22Rv1 (cell line): ENCODE measurements around the gene SETBP1.

Source experiments
- H3K27ac ChIP-seq: fragments of 450-650 bp; 2 replicates; pipeline ENCODE4 v1.5.1; 2017
- ZFX ChIP-seq: fragments of 450-650 bp; IDR thresholded peaks from 2 replicates; pipeline ENCODE4 v1.6.1; 2017; ENCODE audit warnings: antibody characterized with exemption, borderline replicate concordance
- TF ChIP-seq, protein P1 (sequence below): fragments of 450-650 bp; IDR thresholded peaks from 2 replicates; pipeline ENCODE4 v1.5.1; 2017; ENCODE audit warnings: mild to moderate bottlenecking

The SETBP1 gene

DNA sequence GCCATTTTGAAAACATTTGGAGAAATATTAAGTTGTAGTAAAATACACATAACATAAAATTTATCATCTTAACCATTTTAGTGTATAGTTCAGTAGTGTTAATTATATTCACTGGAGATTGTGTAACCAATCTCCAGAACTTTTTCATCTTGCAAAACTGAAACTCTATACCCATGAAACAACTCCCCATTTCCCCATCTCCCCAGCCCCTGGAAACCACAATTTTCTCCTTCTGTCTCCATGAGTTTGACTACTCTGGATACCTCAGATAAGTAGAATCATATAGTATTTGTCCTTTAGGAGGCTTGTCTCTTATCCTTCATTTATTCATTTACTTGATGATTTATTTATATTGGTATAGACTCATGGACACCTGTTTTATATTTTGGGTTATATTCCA, 392.9 kb downstream of the SETBP1 start:
- H3K27ac ChIP-seq, result no peak overlapping the region
- no peak for TF ChIP-seq ZFX
- TF ChIP-seq, protein P1, sequence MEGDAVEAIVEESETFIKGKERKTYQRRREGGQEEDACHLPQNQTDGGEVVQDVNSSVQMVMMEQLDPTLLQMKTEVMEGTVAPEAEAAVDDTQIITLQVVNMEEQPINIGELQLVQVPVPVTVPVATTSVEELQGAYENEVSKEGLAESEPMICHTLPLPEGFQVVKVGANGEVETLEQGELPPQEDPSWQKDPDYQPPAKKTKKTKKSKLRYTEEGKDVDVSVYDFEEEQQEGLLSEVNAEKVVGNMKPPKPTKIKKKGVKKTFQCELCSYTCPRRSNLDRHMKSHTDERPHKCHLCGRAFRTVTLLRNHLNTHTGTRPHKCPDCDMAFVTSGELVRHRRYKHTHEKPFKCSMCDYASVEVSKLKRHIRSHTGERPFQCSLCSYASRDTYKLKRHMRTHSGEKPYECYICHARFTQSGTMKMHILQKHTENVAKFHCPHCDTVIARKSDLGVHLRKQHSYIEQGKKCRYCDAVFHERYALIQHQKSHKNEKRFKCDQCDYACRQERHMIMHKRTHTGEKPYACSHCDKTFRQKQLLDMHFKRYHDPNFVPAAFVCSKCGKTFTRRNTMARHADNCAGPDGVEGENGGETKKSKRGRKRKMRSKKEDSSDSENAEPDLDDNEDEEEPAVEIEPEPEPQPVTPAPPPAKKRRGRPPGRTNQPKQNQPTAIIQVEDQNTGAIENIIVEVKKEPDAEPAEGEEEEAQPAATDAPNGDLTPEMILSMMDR, result no peak

DNA sequence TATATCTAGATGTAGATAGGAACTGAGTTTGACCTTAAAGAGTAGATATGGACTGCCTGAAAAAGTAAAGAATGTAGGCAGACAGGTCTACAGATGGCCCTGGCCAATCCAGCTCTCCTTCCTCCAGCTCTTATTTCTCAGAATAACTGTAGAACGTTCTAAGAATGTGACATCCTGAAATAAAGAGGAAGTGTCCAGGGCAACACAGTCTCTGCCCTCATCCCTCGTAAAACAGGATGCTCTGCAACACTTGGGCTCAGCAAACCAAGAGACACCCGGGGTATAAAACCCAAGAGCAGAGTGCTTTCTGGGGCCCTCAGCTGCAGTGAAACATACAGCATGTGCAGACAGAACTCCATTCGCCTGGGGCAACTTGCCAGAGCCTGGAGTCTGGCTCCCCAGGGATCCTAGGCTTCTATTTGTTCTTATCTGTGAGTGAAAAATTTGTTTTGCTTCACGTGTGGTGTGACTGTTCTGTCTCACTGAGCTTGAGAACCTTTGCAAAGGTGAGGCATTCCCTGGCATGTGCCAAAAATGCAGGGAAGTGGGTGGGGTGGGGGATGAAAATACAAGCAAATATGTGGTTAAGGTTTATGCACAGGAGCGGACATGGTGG, 401.0 kb downstream of the SETBP1 start:
- TF ChIP-seq ZFX, result no peak
- TF ChIP-seq, protein P1, result no peak
- H3K27ac ChIP-seq, result no peak overlapping the region

DNA sequence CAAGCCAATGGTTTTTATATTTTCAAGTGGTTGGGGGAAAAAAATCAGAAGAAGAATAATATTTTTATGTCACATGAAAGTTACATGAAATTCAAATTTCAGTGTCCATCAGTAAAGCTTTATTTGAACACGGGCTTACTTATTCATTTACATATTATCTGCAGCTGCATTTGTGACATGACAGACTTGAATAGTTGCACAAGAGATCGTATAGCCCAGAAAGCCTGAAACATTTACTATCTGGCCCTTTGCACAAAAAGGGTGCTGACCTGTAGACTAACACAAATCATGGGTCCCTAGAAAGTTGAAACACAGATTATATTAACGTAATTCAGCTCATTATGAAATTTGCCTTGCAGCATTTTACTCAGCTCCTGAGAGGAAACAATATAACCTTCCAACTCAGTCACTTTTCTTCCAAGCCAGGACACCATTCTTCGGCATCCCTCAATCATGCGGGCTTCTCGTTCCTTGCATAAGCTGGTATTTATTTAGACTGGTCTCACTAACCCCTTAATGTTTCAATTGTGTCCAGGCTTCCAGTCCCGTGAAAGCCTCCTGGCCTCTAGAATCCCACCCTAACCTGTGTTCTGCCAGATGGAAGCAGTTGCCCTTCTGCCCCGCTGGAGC, 402.7 kb downstream of the SETBP1 start:
- TF ChIP-seq ZFX, result no peak
- TF ChIP-seq, protein P1, result no peak
- no peak overlapping the region for H3K27ac ChIP-seq

DNA sequence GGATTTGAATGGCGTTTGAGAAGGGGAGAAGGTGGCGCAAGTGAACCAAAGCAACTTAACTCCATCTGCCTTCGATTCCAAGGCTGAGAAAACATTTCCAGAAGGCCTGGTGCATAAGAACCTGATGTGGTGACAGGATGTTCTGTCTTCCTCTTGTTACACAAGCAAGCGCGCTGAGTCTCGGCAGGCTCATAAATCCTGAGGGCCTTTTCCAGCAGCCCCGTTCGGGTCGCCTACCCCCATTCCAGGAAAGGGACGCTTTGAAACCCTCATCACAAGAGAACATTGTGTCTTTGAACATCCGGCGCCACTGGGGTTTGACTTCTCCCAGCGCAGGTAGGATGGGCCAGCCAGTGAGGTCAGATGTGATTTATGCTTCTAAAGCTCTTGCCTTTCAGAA, 403.5 kb downstream of the SETBP1 start:
- no peak for TF ChIP-seq ZFX
- TF ChIP-seq, protein P1, result no peak
- no peak overlapping the region for H3K27ac ChIP-seq

DNA sequence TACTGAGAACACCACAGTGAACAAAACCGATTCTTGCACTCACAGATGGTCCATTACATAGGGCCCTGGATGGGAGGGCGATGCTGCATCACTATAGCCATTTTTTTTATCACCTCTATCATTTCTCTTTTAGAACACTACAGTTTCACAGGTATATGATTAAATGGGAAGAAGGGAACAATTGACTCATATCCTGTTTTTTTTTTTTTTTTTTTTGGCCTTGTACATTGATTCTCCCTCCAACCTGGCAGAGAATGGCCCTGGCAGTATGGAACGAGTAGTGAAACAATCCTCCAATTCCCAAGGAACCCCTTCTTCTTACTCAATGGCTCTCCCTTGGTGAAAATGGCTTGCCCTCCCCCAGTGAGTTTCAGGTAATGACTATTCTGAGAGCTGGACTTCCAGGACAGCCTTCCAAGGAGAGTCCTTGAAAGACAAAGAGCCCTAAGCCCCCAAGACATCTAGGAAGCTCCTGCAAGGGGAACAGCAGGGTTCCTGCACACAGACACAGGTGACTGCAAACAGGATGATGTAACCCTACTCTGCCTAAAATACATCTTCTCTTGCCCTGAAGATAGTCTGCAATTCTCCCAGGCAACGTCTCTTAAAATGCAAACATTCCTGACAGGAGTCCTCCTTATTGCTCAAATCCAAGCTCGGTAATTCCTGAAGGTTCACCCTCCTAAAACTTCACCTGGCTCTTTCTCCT, 405.4 kb downstream of the SETBP1 start:
- H3K27ac ChIP-seq, result no peak overlapping the region
- no peak for TF ChIP-seq ZFX
- TF ChIP-seq, protein P1, result no peak

DNA sequence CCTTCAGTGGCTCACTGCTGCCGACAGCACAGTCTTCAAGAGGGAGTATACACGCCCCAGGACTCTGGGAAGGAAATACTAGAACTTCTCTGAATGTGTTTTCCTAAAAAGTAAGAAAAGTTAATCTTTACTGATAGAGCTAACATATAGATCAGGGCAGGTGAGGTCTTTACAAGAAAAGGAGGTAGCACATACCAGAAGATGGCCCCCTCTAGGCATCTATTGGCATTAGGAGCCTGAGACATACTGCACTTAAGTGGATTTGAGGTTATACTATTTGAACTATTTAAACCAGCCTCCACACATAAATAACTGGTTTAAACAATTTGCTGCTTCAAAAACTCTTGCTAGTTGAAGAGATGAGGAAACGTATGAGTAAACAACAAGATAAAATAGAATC, 406.1 kb downstream of the SETBP1 start:
- no peak overlapping the region for H3K27ac ChIP-seq
- TF ChIP-seq, protein P1, result no peak
- no peak for TF ChIP-seq ZFX
